OCI-LY1 (cell line): ENCODE measurements around the gene RABEPK.

Experiments used
- CTCF ChIP-seq: fragments of 200-600 bp; sonication (generic), shearing (Covaris generic); IDR thresholded peaks from 2 replicates; pipeline ENCODE4 v1.5.1; 2017; ENCODE audit warnings: mild to moderate bottlenecking, antibody characterized with exemption, low read length, moderate library complexity, mixed read lengths
- EZH2 ChIP-seq: fragments of 200-600 bp; sonication (generic), shearing (Covaris generic); IDR thresholded peaks from 2 replicates; pipeline ENCODE4 v1.8.0; 2017; ENCODE audit warnings: borderline replicate concordance, mixed run types, mild to moderate bottlenecking, antibody characterized with exemption, low read length, moderate library complexity, mixed read lengths

DNA sequence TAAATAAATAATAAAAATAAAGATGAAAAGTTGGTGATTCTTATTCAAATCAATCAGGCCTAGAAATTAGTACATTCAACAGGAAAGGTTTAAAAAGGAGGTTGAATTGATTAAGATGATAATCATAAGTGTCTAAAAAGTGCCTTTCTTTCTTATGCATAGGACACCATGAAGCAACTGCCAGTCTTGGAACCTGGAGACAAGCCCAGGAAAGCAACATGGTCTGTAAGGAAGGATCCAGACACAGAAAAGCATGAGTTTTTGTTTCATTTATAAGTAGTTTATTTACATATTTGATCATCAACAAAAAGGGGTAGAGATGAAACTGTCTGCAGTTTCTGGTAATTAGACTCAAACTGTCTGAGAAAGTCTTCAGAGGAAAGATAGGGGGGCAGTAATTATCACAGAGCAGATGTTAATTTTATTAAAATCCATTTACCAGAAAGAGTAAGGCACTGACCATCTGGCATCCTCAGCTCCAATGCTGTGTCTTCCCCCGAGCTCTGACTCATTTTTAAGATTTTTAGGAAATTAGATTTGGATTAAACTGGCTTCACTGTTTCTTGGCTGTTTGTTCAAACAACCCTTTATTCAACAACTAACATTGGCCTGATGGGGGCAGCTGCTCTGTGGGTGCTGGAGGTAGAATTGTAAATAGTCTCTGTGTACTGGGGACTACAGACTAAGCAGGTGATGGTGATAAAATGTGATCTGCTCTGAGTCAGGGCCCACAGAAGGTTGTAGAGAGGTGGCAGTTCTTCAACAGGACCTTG lies 2.7 kb downstream of the RABEPK start:
- TF ChIP-seq CTCF (no peak), EZH2 (no peak)
